DND-41 (cell line): ENCODE results near the gene SNRPA1.

Source experiments
- ATAC-seq: fragments of 200-7000 bp; cut with Tn5 transposase; 3 replicates; pipeline ENCODE4 v1.9.1; 2021; ENCODE audit warnings: low read depth; ENCODE audit not compliant: insufficient read depth
- DNase-seq: peaks from one replicate; pipeline ENCODE4 v3.0.0-alpha.2; 2020
- H2AFZ ChIP-seq: 2 replicates; pipeline ENCODE4 v1.6.0; 2012; ENCODE audit warnings: low read depth, low read length
- H3K27ac ChIP-seq: 2 replicates; pipeline ENCODE4 v1.5.1; 2012; ENCODE audit warnings: low read length, inconsistent platforms
- H3K27me3 ChIP-seq: fragments of 200-600 bp; sonication (generic); 2 replicates; pipeline ENCODE4 v1.6.0; 2012; ENCODE audit warnings: low read length, mild to moderate bottlenecking, inconsistent platforms; ENCODE audit not compliant: insufficient read depth, poor library complexity
- H3K36me3 ChIP-seq: 2 replicates; pipeline ENCODE4 v1.5.1; 2012; ENCODE audit warnings: low read length, inconsistent platforms; ENCODE audit not compliant: insufficient read depth
- H3K4me1 ChIP-seq: 2 replicates; pipeline ENCODE4 v1.5.1; 2012; ENCODE audit warnings: mild to moderate bottlenecking, low read length; ENCODE audit not compliant: insufficient read depth
- H3K4me2 ChIP-seq: 2 replicates; pipeline ENCODE4 v1.6.0; 2012; ENCODE audit warnings: mild to moderate bottlenecking, moderate library complexity, low read length, inconsistent platforms; ENCODE audit not compliant: insufficient read depth
- H3K4me3 ChIP-seq, 2 experiments: fragments of 200-600 bp in 1 of 2; shearing (Covaris generic) in 1 of 2; 2 replicates each; pipeline ENCODE4 v1.5.1; 2012 to 2016; ENCODE audit warnings: inconsistent platforms in 2 of 2, low read length in 2 of 2, mild to moderate bottlenecking in 2 of 2, low read depth in 1 of 2, moderate library complexity in 1 of 2
- H3K79me2 ChIP-seq: 2 replicates; pipeline ENCODE4 v1.6.0; 2012; ENCODE audit warnings: low read length, inconsistent platforms; ENCODE audit not compliant: insufficient read depth
- H3K9ac ChIP-seq: 2 replicates; pipeline ENCODE4 v1.6.0; 2012; ENCODE audit warnings: low read depth, mild to moderate bottlenecking, inconsistent platforms, low read length, moderate library complexity
- H3K9me3 ChIP-seq: 2 replicates; pipeline ENCODE4 v1.5.1; 2012; ENCODE audit warnings: low read length, moderate library complexity, mild to moderate bottlenecking, inconsistent platforms; ENCODE audit not compliant: insufficient read depth, severe bottlenecking
- H4K20me1 ChIP-seq: 2 replicates; pipeline ENCODE4 v1.6.0; 2012; ENCODE audit warnings: low read length; ENCODE audit not compliant: insufficient read depth
- CTCF ChIP-seq: IDR thresholded peaks from 2 replicates; pipeline ENCODE4 v1.5.1; 2012; ENCODE audit warnings: borderline replicate concordance, low read length, moderate library complexity, mild to moderate bottlenecking; ENCODE audit not compliant: poor library complexity, severe bottlenecking; ENCODE audit errors: extremely low read depth
- EZH2 ChIP-seq: IDR thresholded peaks from 3 replicates; pipeline ENCODE4 v1.6.1; 2012; ENCODE audit warnings: borderline replicate concordance, low read depth, mild to moderate bottlenecking, moderate library complexity, low read length, inconsistent platforms; ENCODE audit not compliant: severe bottlenecking

Gene SNRPA1

GRCh38 chr15:101329309-101329863 is 34.3 kb upstream of the SNRPA1 start:
- no peak overlapping the region for H3K4me2 ChIP-seq
- no peak for TF ChIP-seq EZH2
- TF ChIP-seq CTCF = no peak

GRCh38 chr15:101328001-101328400 is 33.0 kb upstream of the SNRPA1 start:
- Histone ChIP-seq H3K79me2 (no peaks in the 10 kb centered on the region), H4K20me1 (no peaks in the 10 kb centered on the region), H3K4me3 (no peak overlapping the region), H3K4me1 (no peaks in the 10 kb centered on the region), H3K27me3 (no peaks in the 10 kb centered on the region), H3K9me3 (no peaks in the 10 kb centered on the region), H2AFZ (no peak overlapping the region), H3K27ac (no peak overlapping the region), H3K4me2 (no peak overlapping the region), H3K9ac (no peak overlapping the region), H3K36me3 (no peaks in the 10 kb centered on the region)
- ATAC-seq (no peak), DNase-seq (no peak)
- TF ChIP-seq EZH2 (no peak), CTCF (no peak)

More at GRCh38 chr15:101329309-101329863, 34.3 kb upstream of the SNRPA1 start:
- no peak for ATAC-seq
- DNase-seq = no peak
- Histone ChIP-seq H3K36me3 (no peaks in the 10 kb centered on the region), H3K79me2 (no peaks in the 10 kb centered on the region), H2AFZ (no peak overlapping the region), H3K27ac (no peak overlapping the region), H3K27me3 (no peaks in the 10 kb centered on the region), H3K9ac (no peak overlapping the region), H3K4me1 (peaks cover 1% of the 10 kb centered on the region), H3K4me3 (no peak overlapping the region), H4K20me1 (no peaks in the 10 kb centered on the region), H3K9me3 (peaks cover 5% of the 10 kb centered on the region)

- no peak overlapping the region for H3K4me2 ChIP-seq
- no peaks in the 10 kb centered on the region for H4K20me1 ChIP-seq
- no peak overlapping the region for H2AFZ ChIP-seq
- no peak overlapping the region for H3K4me3 ChIP-seq
- DNase-seq (no peak), ATAC-seq (no peak)
- H3K4me1 ChIP-seq = no peaks in the 10 kb centered on the region
- no peaks in the 10 kb centered on the region for H3K9me3 ChIP-seq
- no peaks in the 10 kb centered on the region for H3K27me3 ChIP-seq
- TF ChIP-seq CTCF (no peak), EZH2 (no peak)
- no peak overlapping the region for H3K27ac ChIP-seq
- no peak overlapping the region for H3K9ac ChIP-seq
- H3K79me2 ChIP-seq = no peaks in the 10 kb centered on the region
- no peaks in the 10 kb centered on the region for H3K36me3 ChIP-seq
Measured at GRCh38 chr15:101327147-101327740, 32.2 kb upstream of the SNRPA1 start.
